Measurements from ENCODE around the gene KCNE1.

DNA sequence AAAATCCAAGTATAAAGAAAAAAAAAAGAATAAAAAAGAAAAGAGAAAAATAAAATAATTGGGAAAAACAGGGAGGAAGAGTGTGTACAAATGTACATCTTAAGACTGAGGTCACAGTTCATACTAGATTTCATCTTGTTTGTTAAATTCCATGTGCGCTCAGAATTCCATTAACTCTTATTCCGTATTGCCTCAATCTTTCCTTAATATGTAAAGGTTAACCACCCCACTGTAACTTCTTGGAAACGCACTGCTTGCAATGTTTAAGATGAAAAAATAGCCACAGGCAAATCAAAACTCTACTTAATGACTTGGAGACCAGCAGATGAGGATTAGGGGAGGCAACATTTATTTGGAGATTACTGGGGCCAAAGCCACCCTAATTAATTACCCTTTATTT lies 23.9 kb upstream of the KCNE1 start:
- TF ChIP-seq, protein P1, sequence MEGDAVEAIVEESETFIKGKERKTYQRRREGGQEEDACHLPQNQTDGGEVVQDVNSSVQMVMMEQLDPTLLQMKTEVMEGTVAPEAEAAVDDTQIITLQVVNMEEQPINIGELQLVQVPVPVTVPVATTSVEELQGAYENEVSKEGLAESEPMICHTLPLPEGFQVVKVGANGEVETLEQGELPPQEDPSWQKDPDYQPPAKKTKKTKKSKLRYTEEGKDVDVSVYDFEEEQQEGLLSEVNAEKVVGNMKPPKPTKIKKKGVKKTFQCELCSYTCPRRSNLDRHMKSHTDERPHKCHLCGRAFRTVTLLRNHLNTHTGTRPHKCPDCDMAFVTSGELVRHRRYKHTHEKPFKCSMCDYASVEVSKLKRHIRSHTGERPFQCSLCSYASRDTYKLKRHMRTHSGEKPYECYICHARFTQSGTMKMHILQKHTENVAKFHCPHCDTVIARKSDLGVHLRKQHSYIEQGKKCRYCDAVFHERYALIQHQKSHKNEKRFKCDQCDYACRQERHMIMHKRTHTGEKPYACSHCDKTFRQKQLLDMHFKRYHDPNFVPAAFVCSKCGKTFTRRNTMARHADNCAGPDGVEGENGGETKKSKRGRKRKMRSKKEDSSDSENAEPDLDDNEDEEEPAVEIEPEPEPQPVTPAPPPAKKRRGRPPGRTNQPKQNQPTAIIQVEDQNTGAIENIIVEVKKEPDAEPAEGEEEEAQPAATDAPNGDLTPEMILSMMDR (IDR thresholded peaks at IDR 0.05), result no peak
- TF ChIP-seq POLR2A (IDR thresholded peaks at IDR 0.05), result no peak

Measured in right lobe of liver (tissue), 4 donors.